A549 (cell line): Measurements from ENCODE around the gene BGLAP. TPM values are rescaled to one million over a fixed set of nuclear protein-coding genes. Genes with fewer than 3 reads are reported as not detected.

Experiments
- ATAC-seq, 2 experiments: fragments of 200-7000 bp in 1 of 2; fragments of >200 bp in 1 of 2; cut with Nextera tagmentation in 1 of 2; cut with Tn5 transposase in 1 of 2; 3 replicates each; pipeline versions ENCODE4 v1.8.0 to v1.9.1; 2018 to 2020; ENCODE audit warnings: mild to moderate bottlenecking in 1 of 2, moderate library complexity in 1 of 2
- CTCF ChIA-PET: fragments of 300-600 bp; sonication (Branson Sonifier 250); formaldehyde crosslinking; extraction: SDS; loops from one replicate; lab custom pipeline; 2021; ENCODE audit warnings: antibody characterized with exemption, inconsistent platforms; lab: Yijun Ruan, JAX
- POLR2A ChIA-PET: fragments of 350-600 bp; formaldehyde crosslinking; extraction: SDS; loops from one replicate; lab custom pipeline; 2021; ENCODE audit warnings: antibody characterized with exemption, inconsistent platforms; lab: Yijun Ruan, JAX
- DNase-seq, 2 experiments: peaks; one replicate each; pipeline versions ENCODE4 v3.0.0 to v3.0.0-alpha.2; 2011 to 2016; ENCODE audit warnings: low read depth in 1 of 2, low spot score in 1 of 2
- FAIRE-seq: peaks from 2 replicates; lab custom pipeline; 2011; peaks lifted over from hg19 to GRCh38; lab: Jason Lieb, UNC
- H3K27ac ChIP-seq, 2 experiments: fragments of >200 bp; sonication (Bioruptor Twin); formaldehyde crosslinking; 3 replicates each; pipeline ENCODE4 v1.5.1; 2016 to 2017
- H3K4me1 ChIP-seq: fragments of >200 bp; sonication (Bioruptor Twin); formaldehyde crosslinking; 3 replicates; pipeline ENCODE4 v1.6.1; 2016
- H3K4me2 ChIP-seq: fragments of >200 bp; sonication (Bioruptor Twin); formaldehyde crosslinking; 3 replicates; pipeline ENCODE4 v1.6.1; 2016
- H3K4me3 ChIP-seq: fragments of >200 bp; sonication (Bioruptor Twin); formaldehyde crosslinking; 3 replicates; pipeline ENCODE4 v1.5.1; 2016
- H3K9me3 ChIP-seq: fragments of >200 bp; sonication (Bioruptor Twin); formaldehyde crosslinking; 3 replicates; pipeline ENCODE4 v1.6.1; 2016
- BCL3 ChIP-seq: fragments of >200 bp; sonication (Bioruptor Twin); formaldehyde crosslinking; IDR thresholded peaks from 3 replicates; pipeline ENCODE4 v1.6.1; 2016
- CBX2 ChIP-seq: fragments of 200-600 bp; sonication (generic); IDR thresholded peaks from 2 replicates; pipeline ENCODE4 v1.6.1; 2016; ENCODE audit warnings: low read depth, mild to moderate bottlenecking, borderline replicate concordance
- CHD2 ChIP-seq: fragments of 150-350 bp; IDR thresholded peaks from 2 replicates; pipeline ENCODE4 v1.6.1; 2014; ENCODE audit warnings: low read length; ENCODE audit not compliant: partially characterized antibody
- E2F6 ChIP-seq: IDR thresholded peaks from 2 replicates; pipeline ENCODE4 v1.6.1; 2012; ENCODE audit warnings: low read depth, borderline replicate concordance
- EHMT2 ChIP-seq: fragments of 200-600 bp; sonication (generic); IDR thresholded peaks from 2 replicates; pipeline ENCODE4 v1.6.1; 2016; ENCODE audit warnings: antibody characterized with exemption, low read depth, mild to moderate bottlenecking, moderate library complexity
- FOSL2 ChIP-seq, 2 experiments: fragments of 450-650 bp in 1 of 2; fragments of >200 bp in 1 of 2; sonication (Bioruptor Twin) in 1 of 2; formaldehyde crosslinking; IDR thresholded peaks; 2 replicates each; pipeline versions ENCODE4 v1.5.0 to v1.6.1; 2016 to 2020; ENCODE audit warnings: mild to moderate bottlenecking in 1 of 2, moderate library complexity in 1 of 2
- GATA3 ChIP-seq: IDR thresholded peaks from 2 replicates; pipeline ENCODE4 v1.6.1; 2012; ENCODE audit warnings: borderline replicate concordance
- HEYL ChIP-seq: fragments of 250-450 bp; sonication (Bioruptor Pico); IDR thresholded peaks from 2 replicates; pipeline ENCODE4 v1.8.0; 2021; ENCODE audit warnings: mild to moderate bottlenecking, moderate library complexity
- HOXB13 ChIP-seq: fragments of 250-450 bp; sonication (Bioruptor Pico); IDR thresholded peaks from 2 replicates; pipeline ENCODE4 v1.5.0; 2020; ENCODE audit warnings: low read depth, mild to moderate bottlenecking, moderate library complexity
- JUNB ChIP-seq: fragments of >200 bp; sonication (Bioruptor Twin); formaldehyde crosslinking; IDR thresholded peaks from 2 replicates; pipeline ENCODE4 v1.6.1; 2016
- MAX ChIP-seq: IDR thresholded peaks from 2 replicates; pipeline ENCODE4 v1.6.1; 2012
- MYC ChIP-seq: IDR thresholded peaks from 2 replicates; pipeline ENCODE4 v1.6.1; 2012; ENCODE audit warnings: mild to moderate bottlenecking, inconsistent platforms, low read length, improper control_type of control experiment, borderline replicate concordance
- NFE2L2 ChIP-seq: fragments of 150-350 bp; conservative IDR thresholded peaks from 2 replicates; pipeline ENCODE4 v1.6.1; 2014; ENCODE audit warnings: low read length
- NPAS2 ChIP-seq: fragments of 250-450 bp; sonication (Bioruptor Pico); IDR thresholded peaks from 2 replicates; pipeline ENCODE4 v1.8.0; 2022; ENCODE audit warnings: mild to moderate bottlenecking, moderate library complexity, borderline replicate concordance
- RARB ChIP-seq: fragments of 250-450 bp; sonication (Bioruptor Pico); IDR thresholded peaks from 2 replicates; pipeline ENCODE4 v1.8.0; 2021; ENCODE audit warnings: mild to moderate bottlenecking, moderate library complexity
- USF2 ChIP-seq: fragments of 450-650 bp; IDR thresholded peaks from 2 replicates; pipeline ENCODE4 v1.6.1; 2014; ENCODE audit warnings: antibody characterized with exemption
- ZC3H11A ChIP-seq: fragments of 450-650 bp; IDR thresholded peaks from 2 replicates; pipeline ENCODE4 v1.6.1; 2014; ENCODE audit warnings: antibody characterized with exemption, mild to moderate bottlenecking
- WGBS: methylation state at CpG from one replicate; pipeline ENCODE4 v1.1.6; 2017; ENCODE audit errors: missing lambda C conversion rate; 5-methylcytosine and 5-hydroxymethylcytosine counted together
- polyA plus RNA-seq, 4 experiments: library from polyadenylated mRNA; depleted of rRNA in 3 of 4; stranded (reverse); fragments of >200 nt; fragmentation: RNase III in 1 of 4; extraction: RNeasy Plus Mini Kit Qiagen cat#74134 plus additional on column Dnase treatment in 1 of 4; gene quantifications; 2 replicates in 3 of 4; 3 replicates in 1 of 4; pipeline ENCODE4 v1.2.3, GENCODE V29; 2011 to 2017

The BGLAP gene
- polyA plus RNA-seq, 2 of the 4 experiments (the other 2 are of a cell fraction) = 0.12 to 0.23 TPM

- ChIA-PET CTCF (interaction anchor here (1.8 kb wide), 1 partner anchor 20 kb away, joined by 7 read pairs; no protein-coding TSS in a partner anchor), POLR2A (interaction anchor here (1.4 kb wide), 1 partner anchor 8 kb away, joined by 6 read pairs; the partner anchor contains the start of gene PMF1)
- no peak for ATAC-seq
- H3K4me1 ChIP-seq = peaks cover 6% of the 10 kb centered on the region
- TF ChIP-seq E2F6 (no peak), ZC3H11A (no peak), BCL3 (no peak), CBX2 (no peak), JUNB (no peak), CHD2 (no peak), HEYL (no peak), FOSL2 (IDR thresholded peaks at IDR 0.05) (no peak), FOSL2 (CRISPR knock-in tag; IDR thresholded peaks at IDR 0.05) (no peak)
- 95% methylated on average over 3 of the region's 3 CpGs for WGBS
- H3K4me2 ChIP-seq = no peak overlapping the region
- no peaks in the 10 kb centered on the region for H3K9me3 ChIP-seq
- FAIRE-seq = no peak
- H3K4me3 ChIP-seq = no peak overlapping the region
- no peak for DNase-seq
- no peak overlapping the region for H3K27ac ChIP-seq
These were observed 37.3 kb upstream of the BGLAP start for GRCh38 chr1:156204686-156205085.

GRCh38 chr1:156211243-156211642 is 30.7 kb upstream of the BGLAP start:
- CTCF ChIA-PET = interaction anchor here (0.6 to 7.9 kb wide), 8 partner anchors 11 to 145 kb away, joined by 3 to 84 read pairs (median 4); partner anchors contain the start of gene SLC25A44
- WGBS = 87% methylated on average over 3 of the region's 3 CpGs

GRCh38 chr1:156212130-156212529 is 29.9 kb upstream of the BGLAP start:
- H3K4me3 ChIP-seq = peak overlapping the region; percentile 65
- 89% methylated on average over 9 of the region's 9 CpGs for WGBS
- H3K4me2 ChIP-seq = peak overlapping the region; percentile 95
- H3K9me3 ChIP-seq = no peaks in the 10 kb centered on the region
- ChIA-PET CTCF (interaction anchor here (0.9 to 7.9 kb wide), 6 partner anchors 11 to 146 kb away, joined by 3 to 84 read pairs (median 6); partner anchors contain the start of gene SLC25A44), POLR2A (interaction anchor here (0.9 to 2.1 kb wide), 18 partner anchors 8 to 289 kb away, joined by 3 to 37 read pairs (median 5); partner anchors contain the start of genes KHDC4, PAQR6 and SLC25A44)
- TF ChIP-seq RARB (no peak), FOSL2 (IDR thresholded peaks at IDR 0.05) (no peak), FOSL2 (CRISPR knock-in tag; IDR thresholded peaks at IDR 0.05) (no peak), GATA3 (0 out of 2 replicates have a peak, but pooled peaks have one; percentile 7), MYC (no peak), NFE2L2 (no peak), MAX (no peak), NPAS2 (no peak)
- ATAC-seq = no peak
- DNase-seq = no peak
- H3K4me1 ChIP-seq = peaks cover 13% of the 10 kb centered on the region; the same call in 2 of the 3 replicates
- peak overlapping the region; percentile 93 to 96 for H3K27ac ChIP-seq
- no peak for FAIRE-seq

More at GRCh38 chr1:156211243-156211642, 30.7 kb upstream of the BGLAP start:
- H3K4me2 ChIP-seq = no peak overlapping the region
- H3K27ac ChIP-seq = no peak overlapping the region
- DNase-seq = no peak
- TF ChIP-seq HEYL = no peak
- TF ChIP-seq HOXB13 (CRISPR knock-in tag) = no peak
- TF ChIP-seq RARB = no peak
- TF ChIP-seq USF2 = no peak
- TF ChIP-seq MYC = no peak
- TF ChIP-seq CHD2 = no peak
- TF ChIP-seq EHMT2 = no peak
- TF ChIP-seq, all 56 proteins: peak for 0
- POLR2A ChIA-PET = no interaction called here
- FAIRE-seq (no peak), ATAC-seq (no peak)
- Histone ChIP-seq H3K9me3 (no peaks in the 10 kb centered on the region), H3K4me1 (peaks cover 13% of the 10 kb centered on the region; the same call in 2 of the 3 replicates), H3K4me3 (no peak overlapping the region)
